Transverse colon (tissue), 4 donors: ENCODE data around the gene CELF4. TPM values are rescaled to one million over a fixed set of nuclear protein-coding genes. Genes with fewer than 3 reads are reported as not detected.
A peak's percentile ranks its signal among the peaks of the same experiment; 100 is the strongest.

ENCODE experiments used
- DNase-seq: peaks from one replicate; pipeline ENCODE4 v3.0.0-alpha.2; 2019
- H3K27ac ChIP-seq, 4 donors: fragments of 200-600 bp; sonication (generic); 2 replicates each; pipeline ENCODE4 v1.5.1; 2016 to 2018; ENCODE audit warnings: inconsistent platforms in 4 of 4
- H3K27me3 ChIP-seq: fragments of 200-600 bp; sonication (generic); 2 replicates; pipeline ENCODE4 v1.5.1; 2017; ENCODE audit warnings: inconsistent platforms
- H3K36me3 ChIP-seq, 4 donors: fragments of 200-600 bp; sonication (generic); 2 replicates each; pipeline ENCODE4 v1.5.1; 2017 to 2019; ENCODE audit warnings: inconsistent platforms in 4 of 4
- H3K4me1 ChIP-seq, 4 donors: fragments of 200-600 bp; sonication (generic); 2 replicates each; pipeline ENCODE4 v1.5.1; 2017 to 2020; ENCODE audit warnings: inconsistent platforms in 4 of 4
- H3K4me3 ChIP-seq, 4 donors: fragments of 200-600 bp; sonication (generic); 1 replicate in 1 of 4; 2 replicates in 3 of 4; pipeline versions ENCODE4 v1.5.1 to v1.6.1; 2017 to 2019; ENCODE audit warnings: inconsistent platforms in 4 of 4
- H3K9me3 ChIP-seq, 2 donors: fragments of 200-600 bp; sonication (generic); 2 replicates each; pipeline ENCODE4 v1.5.1; 2017 to 2019; ENCODE audit warnings: inconsistent platforms in 2 of 2
- EP300 ChIP-seq: sonication (generic); formaldehyde crosslinking; IDR thresholded peaks from one replicate; pipeline ENCODE4 v1.6.1; 2017; ENCODE audit warnings: antibody characterized with exemption, low read depth
- POLR2A ChIP-seq: fragments of 450-650 bp; IDR thresholded peaks from one replicate; pipeline ENCODE4 v1.6.1; 2016; ENCODE audit warnings: antibody characterized with exemption, mild to moderate bottlenecking, moderate library complexity
- POLR2AphosphoS5 ChIP-seq, 3 donors: sonication (generic); formaldehyde crosslinking; IDR thresholded peaks; one replicate each; pipeline ENCODE4 v1.6.1; 2016; ENCODE audit warnings: antibody characterized with exemption in 3 of 3
- WGBS, 2 donors: methylation state at CpG; one replicate each; pipeline ENCODE4 v1.1.5; 2018; ENCODE audit warnings: low coverage in 1 of 2; 5-methylcytosine and 5-hydroxymethylcytosine counted together
- in situ Hi-C, 4 donors: fragments of 200-750 bp; cut with MboI; loops; one replicate each; pipeline versions ENCODE4 v1.15.0 to v1.15.1; 2017; ENCODE audit warnings: low sequenced_read_pairs in 3 of 4, low pct_ligation_motif_present in 1 of 4, low pct_unique_long_range_greater_than_20kb in 1 of 4
- intact Hi-C: fragments of 100-400 bp; cut with DNase I; formaldehyde crosslinking; loops from one replicate; pipeline ENCODE4 v1.15.1; 2023; ENCODE audit warnings: low total_unique reads
- total RNA-seq, 4 donors: library from RNA; depleted of rRNA; stranded (reverse); fragments of >200 nt; gene quantifications; one replicate each; pipeline ENCODE4 v1.1.0, GENCODE V29; 2016
- TF ChIP-seq, protein P1 (sequence below), 5 experiments: fragments of 200-600 bp in 3 of 5; fragments of 450-650 bp in 2 of 5; sonication (generic) in 3 of 5; IDR thresholded peaks; 1 replicate in 2 of 5; 2 replicates in 3 of 5; pipeline ENCODE4 v1.5.1; 2016 to 2017; ENCODE audit warnings: antibody characterized with exemption in 5 of 5, inconsistent platforms in 3 of 5, mild to moderate bottlenecking in 2 of 5, moderate library complexity in 1 of 5

The CELF4 gene
- total RNA-seq, 4 donors from 2014 or later = 0.14 to 0.75 TPM; not detected in 2

DNA sequence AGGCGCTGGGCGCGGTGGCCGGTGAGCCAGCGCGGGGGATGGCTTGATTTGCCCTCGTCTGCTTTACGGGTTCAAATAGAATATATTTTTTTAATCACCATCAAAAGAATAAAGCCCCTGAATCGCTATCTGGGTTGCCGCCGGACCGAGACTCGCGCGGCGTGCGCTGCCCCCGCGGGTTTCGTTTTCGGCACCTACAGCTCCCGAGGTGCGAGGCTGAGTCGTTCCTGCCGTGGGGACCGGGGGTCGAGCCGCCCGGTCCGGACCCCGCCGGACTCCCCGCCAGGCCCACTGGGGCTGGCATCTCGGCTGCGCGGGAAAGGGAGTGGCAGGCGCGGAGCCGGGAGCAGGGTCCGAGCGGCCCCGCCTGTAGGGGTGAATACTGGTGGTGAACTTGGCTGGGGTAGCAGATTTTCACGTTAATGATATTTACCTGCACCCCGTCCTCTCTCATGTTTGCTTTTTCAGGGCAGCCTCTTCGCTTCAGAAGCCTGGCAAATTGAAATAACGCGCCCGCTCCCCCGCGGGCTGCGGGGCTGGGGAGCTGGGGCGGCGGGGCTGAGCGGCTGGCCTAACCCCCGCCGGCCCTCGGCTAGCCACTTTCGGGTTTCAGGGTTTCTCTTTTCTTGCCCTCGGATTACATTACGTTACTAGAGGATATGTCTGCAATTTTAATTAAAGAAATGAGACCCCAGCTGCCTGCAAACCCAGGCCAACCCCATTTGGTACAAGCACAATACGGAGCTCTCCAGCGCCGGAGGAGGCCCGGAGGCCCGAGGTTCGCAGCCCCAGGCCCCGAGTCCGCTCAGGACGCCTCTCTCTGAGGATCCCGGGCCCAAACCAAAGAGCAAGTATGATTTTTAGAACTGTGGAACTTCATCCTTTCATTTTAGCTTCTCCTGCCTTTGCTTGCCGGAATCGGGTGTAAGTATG lies 1.7 kb upstream of the CELF4 start:
- intact Hi-C loops = no loop called here
- Histone ChIP-seq H3K4me3 (peak overlapping the region; percentile 20 to 45 (median 36)), H3K9me3 (no peaks in the 10 kb centered on the region), H3K27ac (no peak overlapping the region), H3K27me3 (peaks cover 89% of the 10 kb centered on the region), H3K36me3 (no peaks in the 10 kb centered on the region), H3K4me1 (peaks cover 7 to 25% (median 23%) of the 10 kb centered on the region in 4 donors)
- no peak for DNase-seq
- WGBS, 2 donors = 17% methylated on average over 57 of the region's 72 CpGs; no CpG with 5 or more reads in 1 of the 2 donors
- TF ChIP-seq, protein P1, sequence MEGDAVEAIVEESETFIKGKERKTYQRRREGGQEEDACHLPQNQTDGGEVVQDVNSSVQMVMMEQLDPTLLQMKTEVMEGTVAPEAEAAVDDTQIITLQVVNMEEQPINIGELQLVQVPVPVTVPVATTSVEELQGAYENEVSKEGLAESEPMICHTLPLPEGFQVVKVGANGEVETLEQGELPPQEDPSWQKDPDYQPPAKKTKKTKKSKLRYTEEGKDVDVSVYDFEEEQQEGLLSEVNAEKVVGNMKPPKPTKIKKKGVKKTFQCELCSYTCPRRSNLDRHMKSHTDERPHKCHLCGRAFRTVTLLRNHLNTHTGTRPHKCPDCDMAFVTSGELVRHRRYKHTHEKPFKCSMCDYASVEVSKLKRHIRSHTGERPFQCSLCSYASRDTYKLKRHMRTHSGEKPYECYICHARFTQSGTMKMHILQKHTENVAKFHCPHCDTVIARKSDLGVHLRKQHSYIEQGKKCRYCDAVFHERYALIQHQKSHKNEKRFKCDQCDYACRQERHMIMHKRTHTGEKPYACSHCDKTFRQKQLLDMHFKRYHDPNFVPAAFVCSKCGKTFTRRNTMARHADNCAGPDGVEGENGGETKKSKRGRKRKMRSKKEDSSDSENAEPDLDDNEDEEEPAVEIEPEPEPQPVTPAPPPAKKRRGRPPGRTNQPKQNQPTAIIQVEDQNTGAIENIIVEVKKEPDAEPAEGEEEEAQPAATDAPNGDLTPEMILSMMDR (IDR thresholded peaks at IDR 0.05) = no peak
- in situ Hi-C loops = no loop called here

DNA sequence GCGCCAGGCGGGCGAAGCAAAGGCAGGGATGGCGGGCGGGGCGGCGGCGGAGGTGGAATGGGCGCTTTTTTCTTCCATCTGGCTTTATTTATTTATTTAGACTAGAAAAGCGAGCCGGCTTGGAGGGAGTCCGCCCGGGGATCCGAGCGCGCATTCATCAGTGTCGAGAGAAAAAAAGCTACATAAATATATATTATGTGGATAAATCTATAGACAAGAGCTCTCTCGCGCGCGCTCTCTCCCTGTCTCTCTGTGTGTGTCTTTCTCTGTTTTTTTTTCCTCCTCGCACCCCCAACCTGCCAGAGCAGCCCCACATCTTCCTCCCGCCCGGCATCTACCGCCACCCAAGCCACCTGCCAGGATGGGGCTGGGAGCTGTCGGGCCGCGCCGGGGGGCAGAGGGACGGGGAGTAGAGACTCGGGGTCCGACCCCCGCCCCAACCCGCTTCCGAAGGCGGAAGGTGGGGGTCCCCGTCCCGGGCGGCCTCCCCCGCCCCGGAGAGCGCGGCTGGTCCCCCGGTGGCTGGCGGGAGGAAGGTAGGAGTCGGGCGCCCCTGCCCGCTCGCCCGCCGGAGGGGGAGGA lies 972 bp upstream of the CELF4 start:
- no peak for DNase-seq
- no peaks in the 10 kb centered on the region for H3K9me3 ChIP-seq
- peaks cover 7 to 25% (median 23%) of the 10 kb centered on the region in 4 donors for H3K4me1 ChIP-seq
- WGBS, 2 donors = 2 to 9% methylated on average over 11 to 47 of the region's 51 CpGs
- H3K27ac ChIP-seq = no peak overlapping the region
- H3K27me3 ChIP-seq = peaks cover 91% of the 10 kb centered on the region
- H3K36me3 ChIP-seq = no peaks in the 10 kb centered on the region
- H3K4me3 ChIP-seq = peak overlapping the region; percentile 20 to 45 (median 36)
- TF ChIP-seq EP300 = no peak
- TF ChIP-seq, protein P1 (IDR thresholded peaks at IDR 0.05) = no peak
- intact Hi-C loops = no loop called here
- in situ Hi-C loops = no loop called here

DNA sequence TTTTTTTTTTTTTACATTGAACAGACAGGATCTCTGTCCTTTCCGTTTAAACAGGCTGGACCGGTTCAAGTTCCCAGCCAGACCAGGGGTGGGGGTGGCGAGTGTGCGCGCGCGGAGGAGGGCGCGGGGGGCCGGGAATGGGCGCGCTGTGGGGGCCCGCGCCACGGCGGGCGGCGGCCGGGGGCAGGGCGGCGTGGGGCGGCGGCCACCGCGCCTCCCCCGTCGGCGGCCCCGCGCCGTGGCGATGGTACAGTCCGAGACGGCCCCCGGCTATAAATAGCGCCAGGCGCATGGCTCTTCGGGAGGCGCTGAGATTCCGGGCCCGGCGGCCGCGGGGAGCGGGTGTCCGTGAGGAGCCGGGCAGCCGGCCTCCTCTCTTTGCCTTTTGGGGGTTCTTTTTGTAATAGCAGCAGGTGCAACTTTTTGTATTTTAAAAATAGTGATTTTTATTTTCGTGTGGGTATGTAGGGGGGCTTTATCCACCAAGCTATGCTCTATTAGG lies 430 bp upstream of the CELF4 start:
- in situ Hi-C loops = no loop called here
- intact Hi-C loops = no loop called here
- no peak for DNase-seq
- Histone ChIP-seq H3K36me3 (no peaks in the 10 kb centered on the region), H3K27me3 (peaks cover 91% of the 10 kb centered on the region), H3K4me3 (peak overlapping the region in 3 of 4 donors; percentile 34 to 45 (median 37)), H3K4me1 (peaks cover 7 to 25% (median 23%) of the 10 kb centered on the region in 4 donors), H3K27ac (no peak overlapping the region), H3K9me3 (no peaks in the 10 kb centered on the region)
- TF ChIP-seq, protein P1 (IDR thresholded peaks at IDR 0.05) = no peak
- TF ChIP-seq EP300 (no peak), POLR2A (no peak), POLR2AphosphoS5 (IDR thresholded peaks at IDR 0.05) (no peak)
- WGBS, 2 donors = 4% methylated on average over 22 of the region's 49 CpGs; no CpG with 5 or more reads in 1 of the 2 donors

DNA sequence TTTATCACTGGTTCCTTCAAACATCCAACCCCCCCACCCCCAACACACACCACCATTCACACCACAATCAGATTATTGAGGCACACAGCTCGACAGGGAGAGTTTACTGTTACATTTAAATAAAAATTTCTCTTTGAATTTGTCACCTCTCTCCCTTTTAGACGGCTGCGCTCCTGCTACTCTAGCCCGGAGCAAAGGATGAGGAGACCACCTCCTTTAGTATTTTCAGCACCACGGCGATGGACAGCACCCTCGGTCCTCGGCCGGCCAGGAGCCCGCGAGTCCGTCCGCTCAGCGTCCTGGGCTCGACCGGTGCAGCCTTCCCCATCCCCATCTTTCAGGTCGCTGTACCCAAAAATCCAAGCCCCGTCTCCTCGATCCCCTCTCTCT lies 892 bp downstream of the CELF4 start:
- TF ChIP-seq EP300 (no peak), POLR2AphosphoS5 (IDR thresholded peaks at IDR 0.05) (no peak), POLR2A (no peak)
- TF ChIP-seq, protein P1 (IDR thresholded peaks at IDR 0.05) = no peak
- Histone ChIP-seq H3K27me3 (peaks cover 90% of the 10 kb centered on the region), H3K9me3 (no peaks in the 10 kb centered on the region), H3K36me3 (no peaks in the 10 kb centered on the region), H3K4me3 (peak overlapping the region in 1 of 4 donors; percentile 40), H3K27ac (no peak overlapping the region), H3K4me1 (peaks cover 7 to 25% (median 23%) of the 10 kb centered on the region in 4 donors)
- in situ Hi-C loops = no loop called here
- intact Hi-C loops = no loop called here
- WGBS, 2 donors = 10 to 21% methylated on average over 15 to 19 of the region's 19 CpGs
- DNase-seq = peak; percentile 14
